Testis (tissue), 5 donors: ENCODE results near the gene ELP2. TPM values are rescaled to one million over a fixed set of nuclear protein-coding genes. Genes with fewer than 3 reads are reported as not detected.
A peak's percentile ranks its signal among the peaks of the same experiment; 100 is the strongest.
"Not testable (repeated sequence)": the region's sequence is repeated elsewhere in the genome, so short reads cannot be mapped to it uniquely, and the experiment has no call there.

Source experiments
- DNase-seq: peaks from one replicate; pipeline ENCODE4 v3.0.0-alpha.2; 2019
- H3K27ac ChIP-seq, 2 donors: fragments of 200-600 bp; sonication (generic); one replicate each; pipeline ENCODE4 v1.5.1; 2019
- H3K27me3 ChIP-seq: fragments of 200-600 bp; sonication (generic); one replicate; pipeline ENCODE4 v1.5.1; 2019
- H3K36me3 ChIP-seq: fragments of 200-600 bp; sonication (generic); one replicate; pipeline ENCODE4 v1.5.1; 2017; ENCODE audit warnings: low read depth; ENCODE audit errors: missing control alignments
- H3K4me1 ChIP-seq: fragments of 200-600 bp; sonication (generic); one replicate; pipeline ENCODE4 v1.5.1; 2019
- H3K4me3 ChIP-seq, 2 donors: fragments of 200-600 bp; sonication (generic); one replicate each; pipeline ENCODE4 v1.5.1; 2017 to 2019
- H3K9me3 ChIP-seq: fragments of 200-600 bp; sonication (generic); one replicate; pipeline ENCODE4 v1.5.1; 2017
- POLR2A ChIP-seq: fragments of 450-650 bp; IDR thresholded peaks from one replicate; pipeline ENCODE4 v1.6.1; 2017; ENCODE audit warnings: antibody characterized with exemption, mild to moderate bottlenecking, moderate library complexity
- WGBS, 2 donors: methylation state at CpG; one replicate each; pipeline ENCODE4 v1.1.5; 2018; 5-methylcytosine and 5-hydroxymethylcytosine counted together
- intact Hi-C: fragments of 100-400 bp; cut with DNase I; formaldehyde crosslinking; loops from one replicate; pipeline ENCODE4 v1.15.1; 2023; ENCODE audit warnings: low total_unique reads
- long read RNA-seq, 2 donors: transcript quantifications; one replicate each; lab custom pipeline, GENCODE V29; 2026
- polyA plus RNA-seq: library from polyadenylated mRNA; stranded (reverse); fragments of 350-450 nt; fragmentation: Illumina TruSeq; extraction: RNeasy Lipid Tissue Mini Kit (QIAGEN cat#74804); gene quantifications from one replicate; pipeline ENCODE4 v1.2.3, GENCODE V29; 2014; ENCODE audit warnings: low read depth, low replicate concordance; ENCODE audit not compliant: insufficient read depth
- total RNA-seq, 2 donors: library from RNA; depleted of rRNA; stranded (reverse); fragments of >200 nt; gene quantifications; one replicate each; pipeline ENCODE4 v1.2.3, GENCODE V29; 2016
- TF ChIP-seq, protein P1 (sequence below), 3 experiments: fragments of 450-650 bp in 2 of 3; fragments of 200-600 bp in 1 of 3; sonication (generic) in 1 of 3; IDR thresholded peaks; one replicate each; pipeline ENCODE4 v1.5.1; 2016 to 2019; ENCODE audit warnings: antibody characterized with exemption in 3 of 3, mild to moderate bottlenecking in 2 of 3, moderate library complexity in 1 of 3

Gene ELP2
- total RNA-seq (10 to 100 TPM; 94.8 to 95.2 TPM), polyA plus RNA-seq (81.0 TPM)
- long read RNA-seq, donor 1, full-length matches to known transcripts, result 12 of 24 reads
- long read RNA-seq, donor 1, partial matches to known transcripts, result 12 of 24 reads
- long read RNA-seq, donor 1, other reads (novel, unspliced or antisense), result 0 of 24 reads
- long read RNA-seq, donor 2, full-length matches to known transcripts, result 12 of 12 reads
- long read RNA-seq, donor 2, partial matches to known transcripts, result 0 of 12 reads
- long read RNA-seq, donor 2, other reads (novel, unspliced or antisense), result 0 of 12 reads

DNA sequence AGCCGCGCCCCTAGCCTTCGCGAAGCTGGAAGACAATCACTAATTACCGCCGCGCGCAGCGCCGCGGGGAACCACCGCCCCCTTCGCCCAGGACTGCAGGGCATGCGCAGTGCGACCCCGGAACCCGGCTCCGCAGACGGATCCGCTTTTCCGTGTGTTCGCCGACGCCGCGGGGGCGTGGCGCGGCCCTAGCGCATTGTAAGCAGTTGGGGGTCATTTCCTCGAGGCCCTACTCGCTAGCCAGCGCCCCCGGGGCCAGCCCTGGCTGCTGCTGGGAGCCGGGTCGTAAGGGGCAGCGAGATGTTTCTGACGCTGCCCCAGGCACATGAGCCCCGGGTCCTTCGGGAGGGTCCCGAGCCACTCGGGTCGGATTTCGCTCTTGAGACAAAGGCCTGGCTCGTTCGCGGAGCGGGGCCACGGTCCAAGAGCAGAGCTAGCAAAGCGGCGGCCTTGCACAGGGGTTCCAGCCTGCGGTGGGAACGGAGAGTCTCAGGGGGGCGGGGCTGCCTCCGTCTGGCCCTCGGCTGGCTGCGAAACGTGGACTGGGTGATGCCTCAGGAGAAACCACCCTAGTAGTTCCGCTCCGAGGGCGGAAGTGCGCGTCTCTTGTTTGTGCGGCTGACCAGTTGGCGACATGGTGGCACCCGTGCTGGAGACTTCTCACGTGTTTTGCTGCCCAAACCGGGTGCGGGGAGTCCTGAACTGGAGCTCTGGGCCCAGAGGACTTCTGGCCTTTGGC is at the start of gene ELP2, which contains the start of gene SLC39A6:
Gene ELP2, plus strand, starts transcription at position 600 of the 739 bp plus-strand sequence. Its CDS starts 35 bp downstream, at position 635.
Gene SLC39A6, minus strand, starts transcription at position 41 of the 739 bp plus-strand sequence. CDS start 2,333 bp downstream, outside the sequence.
- peak within 1 kb of the TSS; percentile 91 to 99 for H3K27ac ChIP-seq
- no peaks in the 10 kb centered on the region for H3K9me3 ChIP-seq
- TF ChIP-seq POLR2A, result peak; percentile 54
- TF ChIP-seq, protein P1, sequence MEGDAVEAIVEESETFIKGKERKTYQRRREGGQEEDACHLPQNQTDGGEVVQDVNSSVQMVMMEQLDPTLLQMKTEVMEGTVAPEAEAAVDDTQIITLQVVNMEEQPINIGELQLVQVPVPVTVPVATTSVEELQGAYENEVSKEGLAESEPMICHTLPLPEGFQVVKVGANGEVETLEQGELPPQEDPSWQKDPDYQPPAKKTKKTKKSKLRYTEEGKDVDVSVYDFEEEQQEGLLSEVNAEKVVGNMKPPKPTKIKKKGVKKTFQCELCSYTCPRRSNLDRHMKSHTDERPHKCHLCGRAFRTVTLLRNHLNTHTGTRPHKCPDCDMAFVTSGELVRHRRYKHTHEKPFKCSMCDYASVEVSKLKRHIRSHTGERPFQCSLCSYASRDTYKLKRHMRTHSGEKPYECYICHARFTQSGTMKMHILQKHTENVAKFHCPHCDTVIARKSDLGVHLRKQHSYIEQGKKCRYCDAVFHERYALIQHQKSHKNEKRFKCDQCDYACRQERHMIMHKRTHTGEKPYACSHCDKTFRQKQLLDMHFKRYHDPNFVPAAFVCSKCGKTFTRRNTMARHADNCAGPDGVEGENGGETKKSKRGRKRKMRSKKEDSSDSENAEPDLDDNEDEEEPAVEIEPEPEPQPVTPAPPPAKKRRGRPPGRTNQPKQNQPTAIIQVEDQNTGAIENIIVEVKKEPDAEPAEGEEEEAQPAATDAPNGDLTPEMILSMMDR (IDR thresholded peaks at IDR 0.05), result peak in 1 of 3 experiments; percentile 3
- intact Hi-C loops, result loop anchor here (10.0 kb wide), 1 partner anchor 55 kb away; the partner anchor contains the start of gene MOCOS
- 0% methylated on average over 52 of the region's 69 CpGs; no CpG with 5 or more reads in 1 of the 2 donors for WGBS, 2 donors
- peak; percentile 99 for DNase-seq
- H3K36me3 ChIP-seq, result no peaks in the 10 kb centered on the region
- H3K27me3 ChIP-seq, result no peaks in the 10 kb centered on the region
- H3K4me1 ChIP-seq, result peaks cover 11% of the 10 kb centered on the region
- peak within 1 kb of the TSS; percentile 91 to 97 for H3K4me3 ChIP-seq

DNA sequence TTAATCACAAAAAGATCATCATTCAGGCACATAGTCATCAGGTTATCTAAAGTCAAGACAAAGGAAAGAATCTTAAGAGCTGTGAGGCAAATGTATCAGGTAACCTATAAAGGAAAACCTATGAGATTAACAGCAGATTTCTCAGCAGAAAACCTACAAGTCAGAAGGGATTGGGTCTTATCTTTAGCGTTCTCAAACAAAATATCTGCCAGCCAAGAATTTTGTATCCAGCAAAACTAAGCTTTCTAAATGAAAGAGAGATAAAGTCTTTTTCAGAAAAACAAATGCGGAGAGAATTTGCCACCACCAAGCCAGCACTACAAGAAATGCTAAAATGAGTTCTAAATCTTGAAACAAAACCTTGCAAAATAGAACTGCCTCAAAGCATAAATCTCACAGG is 48.6 kb upstream of the ELP2 start:
- 90 to 94% methylated on average over 2 of the region's 2 CpGs for WGBS, 2 donors
- intact Hi-C loops, result not testable (repeated sequence)

GRCh38 chr18:36083729-36084128 is 46.0 kb upstream of the ELP2 start:
- 81 to 92% methylated on average over 2 of the region's 2 CpGs for WGBS, 2 donors
- no peaks in the 10 kb centered on the region for H3K27me3 ChIP-seq
- intact Hi-C loops, result no loop called here
- no peak overlapping the region for H3K27ac ChIP-seq
- no peak overlapping the region for H3K4me3 ChIP-seq
- no peaks in the 10 kb centered on the region for H3K36me3 ChIP-seq
- no peaks in the 10 kb centered on the region for H3K9me3 ChIP-seq
- no peak for DNase-seq
- no peaks in the 10 kb centered on the region for H3K4me1 ChIP-seq
- no peak for TF ChIP-seq POLR2A
- TF ChIP-seq, protein P1 (IDR thresholded peaks at IDR 0.05), result no peak

More for the DNA sequence above, 48.6 kb upstream of the ELP2 start:
- H3K9me3 ChIP-seq, H3K36me3 ChIP-seq, H3K4me3 ChIP-seq, H3K27me3 ChIP-seq, H3K4me1 ChIP-seq, DNase-seq, H3K27ac ChIP-seq: not testable (repeated sequence)

DNA sequence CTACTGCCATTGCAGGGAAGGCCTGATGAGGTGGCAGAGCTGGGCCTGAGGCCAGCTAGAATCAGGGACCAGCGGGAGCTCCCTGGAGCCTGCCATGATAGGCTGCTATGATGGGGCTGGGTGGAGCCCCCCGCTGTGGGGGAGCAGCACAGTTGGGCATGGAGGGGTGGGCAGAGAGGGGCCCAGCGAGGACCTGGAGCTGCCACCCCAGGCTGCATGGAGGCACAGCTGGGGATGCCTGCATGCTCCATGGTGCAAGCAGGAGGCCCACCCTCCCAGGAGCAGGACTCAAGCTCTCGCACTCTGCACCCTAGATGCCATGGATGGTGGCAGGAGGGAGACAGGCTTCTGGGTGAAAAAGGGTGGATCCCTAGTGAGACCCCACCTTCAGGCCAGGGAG is 44.5 kb upstream of the ELP2 start:
- H3K4me1 ChIP-seq, result no peaks in the 10 kb centered on the region
- H3K4me3 ChIP-seq, result no peak overlapping the region
- H3K27me3 ChIP-seq, result no peaks in the 10 kb centered on the region
- no peaks in the 10 kb centered on the region for H3K9me3 ChIP-seq
- TF ChIP-seq POLR2A, result no peak
- TF ChIP-seq, protein P1 (IDR thresholded peaks at IDR 0.05), result no peak
- no peak overlapping the region for H3K27ac ChIP-seq
- WGBS, 2 donors, result 85 to 100% methylated on average over 3 to 4 of the region's 4 CpGs
- H3K36me3 ChIP-seq, result no peaks in the 10 kb centered on the region
- intact Hi-C loops, result no loop called here
- DNase-seq, result no peak

GRCh38 chr18:36086186-36086585 is 43.5 kb upstream of the ELP2 start:
- Histone ChIP-seq H3K27ac (no peak overlapping the region), H3K4me3 (no peak overlapping the region), H3K4me1 (no peaks in the 10 kb centered on the region), H3K36me3 (no peaks in the 10 kb centered on the region), H3K27me3 (no peaks in the 10 kb centered on the region), H3K9me3 (no peaks in the 10 kb centered on the region)
- DNase-seq, result no peak
- TF ChIP-seq, protein P1 (IDR thresholded peaks at IDR 0.05), result no peak
- no peak for TF ChIP-seq POLR2A
- WGBS, 2 donors, result 91 to 97% methylated on average over 8 of the region's 8 CpGs
- intact Hi-C loops, result no loop called here
